ENCODE measurements around the gene PHF14. TPM values are rescaled to one million over a fixed set of nuclear protein-coding genes. Genes with fewer than 3 reads are reported as not detected.

Gene PHF14
- total and polyA plus RNA-seq, 8 donors, result 10.8 to 23.5 (median 15.3) TPM

- ATAC-seq (no peak), DNase-seq (no peak), FAIRE-seq (no peak)
- Histone ChIP-seq H3K4me1 (peaks cover 0 to 5% (median 4%) of the 10 kb centered on the region in 3 donors), H3K27ac (no peak overlapping the region), H3K36me3 (no peaks in the 10 kb centered on the region), H3K27me3 (no peaks in the 10 kb centered on the region), H3K4me3 (no peak overlapping the region), H3K9me3 (no peaks in the 10 kb centered on the region)
- TF ChIP-seq CTCF (IDR thresholded peaks at IDR 0.05), result no peak
- intact Hi-C loops (cut with DNase I), result no loop called here
- 43 to 44% methylated on average over 3 of the region's 3 CpGs for WGBS, 2 donors
Observed at GRCh38 chr7:11196143-11196542, 222.5 kb downstream of the PHF14 start.

GRCh38 chr7:11203224-11203623 is 229.6 kb downstream of the PHF14 start:
- H3K9me3 ChIP-seq, result no peaks in the 10 kb centered on the region
- ATAC-seq, result no peak
- no peaks in the 10 kb centered on the region for H3K4me1 ChIP-seq
- TF ChIP-seq CTCF (IDR thresholded peaks at IDR 0.05), result no peak
- 58 to 74% methylated on average over 1 of the region's 1 CpG for WGBS, 2 donors
- intact Hi-C loops (cut with DNase I), result no loop called here
- no peak overlapping the region for H3K27ac ChIP-seq
- H3K27me3 ChIP-seq, result no peaks in the 10 kb centered on the region
- no peak for DNase-seq
- no peaks in the 10 kb centered on the region for H3K36me3 ChIP-seq
- FAIRE-seq, result no peak
- H3K4me3 ChIP-seq, result no peak overlapping the region

GRCh38 chr7:11203683-11204082 is 230.0 kb downstream of the PHF14 start:
- Histone ChIP-seq H3K4me1 (no peaks in the 10 kb centered on the region), H3K27me3 (no peaks in the 10 kb centered on the region), H3K4me3 (no peak overlapping the region), H3K36me3 (no peaks in the 10 kb centered on the region), H3K27ac (no peak overlapping the region), H3K9me3 (no peaks in the 10 kb centered on the region)
- TF ChIP-seq CTCF (IDR thresholded peaks at IDR 0.05), result no peak
- DNase-seq (no peak), FAIRE-seq (no peak), ATAC-seq (no peak)
- WGBS, 2 donors, result 70 to 72% methylated on average over 3 of the region's 3 CpGs
- intact Hi-C loops (cut with DNase I), result no loop called here

GRCh38 chr7:11206177-11206899 is 232.7 kb downstream of the PHF14 start:
- 61 to 67% methylated on average over 4 of the region's 4 CpGs for WGBS, 2 donors
- FAIRE-seq, result no peak
- no peaks in the 10 kb centered on the region for H3K9me3 ChIP-seq
- no peaks in the 10 kb centered on the region for H3K27me3 ChIP-seq
- H3K36me3 ChIP-seq, result no peaks in the 10 kb centered on the region
- intact Hi-C loops (cut with DNase I), result no loop called here
- DNase-seq, result no peak
- ATAC-seq, result no peak
- no peak overlapping the region for H3K4me3 ChIP-seq
- no peak overlapping the region for H3K27ac ChIP-seq
- no peaks in the 10 kb centered on the region for H3K4me1 ChIP-seq
- no peak for TF ChIP-seq CTCF (IDR thresholded peaks at IDR 0.05)

GRCh38 chr7:11207565-11207964 is 233.9 kb downstream of the PHF14 start:
- FAIRE-seq (no peak), DNase-seq (no peak), ATAC-seq (no peak)
- no peaks in the 10 kb centered on the region for H3K4me1 ChIP-seq
- intact Hi-C loops (cut with DNase I), result no loop called here
- H3K4me3 ChIP-seq, result no peak overlapping the region
- 85 to 86% methylated on average over 3 of the region's 3 CpGs for WGBS, 2 donors
- H3K27me3 ChIP-seq, result no peaks in the 10 kb centered on the region
- no peaks in the 10 kb centered on the region for H3K36me3 ChIP-seq
- H3K9me3 ChIP-seq, result no peaks in the 10 kb centered on the region
- TF ChIP-seq CTCF (IDR thresholded peaks at IDR 0.05), result no peak
- H3K27ac ChIP-seq, result no peak overlapping the region

Data from pancreas (tissue), 10 donors.